Mucosa of descending colon (tissue), 3 donors: ENCODE data around the gene KIF12. TPM values are rescaled to one million over a fixed set of nuclear protein-coding genes. Genes with fewer than 3 reads are reported as not detected.

Experiments used
- ATAC-seq: fragments of 200-7000 bp; cut with Tn5 transposase; one replicate; pipeline ENCODE4 v1.9.1; 2020; ENCODE audit warnings: mild to moderate bottlenecking, moderate library complexity
- DNase-seq, 3 donors: peaks; one replicate each; pipeline ENCODE4 v3.0.0-alpha.2; 2020
- H3K36me3 ChIP-seq: fragments of 200-600 bp; one replicate; pipeline ENCODE4 v1.8.0; 2021; ENCODE audit warnings: low read depth, mild to moderate bottlenecking
- H3K4me1 ChIP-seq: fragments of 200-600 bp; one replicate; pipeline ENCODE4 v1.8.0; 2021; ENCODE audit warnings: low read depth, mild to moderate bottlenecking
- H3K4me3 ChIP-seq: fragments of 200-600 bp; one replicate; pipeline ENCODE4 v1.8.0; 2021; ENCODE audit warnings: mild to moderate bottlenecking
- H3K9me3 ChIP-seq: fragments of 200-600 bp; one replicate; pipeline ENCODE4 v1.8.0; 2021; ENCODE audit warnings: mild to moderate bottlenecking
- intact Hi-C, 2 donors: fragments of 100-400 bp; cut with DNase I in 1 of 2; cut with micrococcal nuclease in 1 of 2; formaldehyde crosslinking; loops; one replicate each; pipeline versions ENCODE4 v1.11.0 to v1.11.1; 2022; cut with DNase I, micrococcal nuclease
- total RNA-seq, 3 donors: library from RNA; stranded (reverse); fragmentation: NEBNext Ultra II Directional in 2 of 3; extraction: Animal tissue kit (Norgen Biotek cat#: 25700) in 2 of 3; gene quantifications; one replicate each; pipeline versions ENCODE4 v1.2.1 to v1.2.4, GENCODE V29; 2021 to 2023
- TF ChIP-seq, protein P1 (sequence below): fragments of 200-600 bp; IDR thresholded peaks from one replicate; pipeline ENCODE4 v1.8.0; 2022; ENCODE audit warnings: antibody characterized with exemption, mild to moderate bottlenecking
- donor health status: DM: no; HTN: no; CAD: no; lungs with moderate emphysema.
- donor health status: DM: no; HTN: no; CAD: no.
- donor health status: DM: no; HTN: yes; CAD: no.

KIF12 gene
- total RNA-seq, 3 donors from 2014 or later: 12.3 to 36.9 (median 13.6) TPM

DNA sequence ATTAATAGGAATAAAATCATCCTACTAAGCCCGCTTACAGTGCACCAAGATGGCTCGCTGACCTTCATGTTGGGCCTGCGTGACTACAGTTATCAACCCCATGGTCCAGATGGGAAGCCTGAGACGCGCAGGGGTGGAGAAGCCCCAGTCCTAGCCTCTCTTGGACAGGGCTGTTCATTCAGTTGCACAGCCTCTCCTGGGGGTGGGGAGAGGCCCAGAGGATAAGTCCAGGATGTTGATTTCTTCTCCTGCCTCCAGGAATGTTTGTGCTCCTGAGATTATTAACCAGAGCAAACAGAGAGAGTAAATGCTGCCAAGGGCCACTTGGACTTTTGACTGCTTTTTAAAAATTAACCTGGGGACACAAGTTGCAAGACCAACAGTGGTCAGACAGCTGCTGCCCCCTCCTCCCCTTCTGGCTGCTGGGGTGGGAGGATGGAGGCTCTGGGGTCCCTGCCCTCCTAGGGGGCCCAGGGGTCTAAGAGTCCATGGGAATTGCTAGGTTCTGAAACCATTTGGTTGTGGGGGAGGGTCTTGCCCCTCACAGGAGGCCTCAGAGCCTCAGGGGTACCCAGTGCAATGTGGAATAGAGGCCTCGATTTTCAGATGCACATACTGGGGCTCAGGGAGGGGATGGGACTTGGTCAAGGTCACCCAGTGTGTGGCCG is 18.2 kb downstream of the KIF12 start:
- ATAC-seq (peak; percentile 82), DNase-seq (peak in 2 of 3 donors; percentile 68 to 83)
- Histone ChIP-seq H3K36me3 (no peaks in the 10 kb centered on the region), H3K4me3 (no peak overlapping the region), H3K9me3 (no peaks in the 10 kb centered on the region), H3K4me1 (peaks cover 14% of the 10 kb centered on the region)
- TF ChIP-seq, protein P1, sequence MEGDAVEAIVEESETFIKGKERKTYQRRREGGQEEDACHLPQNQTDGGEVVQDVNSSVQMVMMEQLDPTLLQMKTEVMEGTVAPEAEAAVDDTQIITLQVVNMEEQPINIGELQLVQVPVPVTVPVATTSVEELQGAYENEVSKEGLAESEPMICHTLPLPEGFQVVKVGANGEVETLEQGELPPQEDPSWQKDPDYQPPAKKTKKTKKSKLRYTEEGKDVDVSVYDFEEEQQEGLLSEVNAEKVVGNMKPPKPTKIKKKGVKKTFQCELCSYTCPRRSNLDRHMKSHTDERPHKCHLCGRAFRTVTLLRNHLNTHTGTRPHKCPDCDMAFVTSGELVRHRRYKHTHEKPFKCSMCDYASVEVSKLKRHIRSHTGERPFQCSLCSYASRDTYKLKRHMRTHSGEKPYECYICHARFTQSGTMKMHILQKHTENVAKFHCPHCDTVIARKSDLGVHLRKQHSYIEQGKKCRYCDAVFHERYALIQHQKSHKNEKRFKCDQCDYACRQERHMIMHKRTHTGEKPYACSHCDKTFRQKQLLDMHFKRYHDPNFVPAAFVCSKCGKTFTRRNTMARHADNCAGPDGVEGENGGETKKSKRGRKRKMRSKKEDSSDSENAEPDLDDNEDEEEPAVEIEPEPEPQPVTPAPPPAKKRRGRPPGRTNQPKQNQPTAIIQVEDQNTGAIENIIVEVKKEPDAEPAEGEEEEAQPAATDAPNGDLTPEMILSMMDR: peak; percentile 8
- intact Hi-C loops: no loop called here

GRCh38 chr9:114080195-114080772 is 18.8 kb downstream of the KIF12 start:
- no peak for ATAC-seq
- no peaks in the 10 kb centered on the region for H3K9me3 ChIP-seq
- H3K4me1 ChIP-seq: peaks cover 14% of the 10 kb centered on the region
- TF ChIP-seq, protein P1: no peak
- no peaks in the 10 kb centered on the region for H3K36me3 ChIP-seq
- intact Hi-C loops: no loop called here
- no peak for DNase-seq
- no peak overlapping the region for H3K4me3 ChIP-seq

DNA sequence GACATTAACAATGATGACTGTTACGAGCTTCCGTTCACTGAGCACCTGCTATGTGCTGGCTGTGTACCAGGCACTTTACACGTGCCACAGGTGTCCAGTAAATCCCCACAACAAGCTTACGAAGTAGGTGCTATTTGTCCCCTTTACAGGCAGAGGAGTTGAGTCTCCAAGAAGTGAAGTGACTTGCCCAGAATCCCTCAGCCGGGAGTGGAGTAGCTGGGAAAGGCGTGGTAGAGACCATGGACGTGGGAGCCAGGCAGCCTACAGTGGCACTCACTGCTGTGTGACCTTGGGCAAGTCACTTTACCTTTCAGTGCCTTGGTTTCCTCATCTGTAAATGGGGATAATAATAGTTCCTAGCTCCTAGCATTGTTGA is 20.3 kb downstream of the KIF12 start:
- ATAC-seq: no peak
- intact Hi-C loops: no loop called here
- TF ChIP-seq, protein P1: no peak
- no peak for DNase-seq
- H3K4me3 ChIP-seq: no peak overlapping the region
- no peaks in the 10 kb centered on the region for H3K9me3 ChIP-seq
- H3K36me3 ChIP-seq: no peaks in the 10 kb centered on the region
- peaks cover 14% of the 10 kb centered on the region for H3K4me1 ChIP-seq

DNA sequence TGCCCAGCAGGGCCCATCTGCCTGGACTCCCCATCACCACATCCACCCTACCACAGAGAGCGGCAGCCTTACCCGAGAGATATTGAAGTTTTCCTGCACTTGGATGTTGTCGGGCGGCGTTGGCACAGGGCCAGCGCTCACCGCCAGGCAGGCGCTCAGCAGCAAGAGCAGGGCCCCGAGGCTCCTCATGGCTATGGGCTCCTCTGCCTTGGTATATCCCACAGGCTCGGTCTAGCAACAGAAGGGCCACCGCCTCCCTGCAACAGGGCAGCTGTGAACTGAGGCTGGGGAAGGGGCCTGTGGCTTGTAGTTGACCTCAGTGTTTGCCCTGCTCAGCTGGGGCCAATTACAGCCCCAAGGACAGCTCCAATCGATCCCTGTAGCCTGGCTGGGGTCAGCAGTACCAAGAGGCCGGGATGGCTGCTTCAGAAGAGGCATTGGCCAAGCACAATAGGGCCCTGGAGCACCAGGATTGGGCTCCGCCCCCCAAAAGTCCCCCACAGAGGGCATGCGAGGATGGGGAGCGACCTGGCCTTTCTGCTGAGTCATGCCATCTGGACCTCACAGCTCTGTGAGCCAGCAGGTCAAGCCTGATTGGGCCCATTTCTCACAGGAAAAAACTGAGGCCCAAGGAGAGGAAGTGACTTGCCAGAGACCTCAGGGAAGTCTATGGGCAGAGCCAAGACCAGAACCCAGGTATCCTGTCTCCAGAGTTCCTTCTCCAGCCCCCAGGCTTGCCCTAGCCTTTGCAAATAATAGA is 20.9 kb downstream of the KIF12 start, which contains the start of gene AMBP:
Gene AMBP, minus strand, starts transcription at position 280 of the 760 bp plus-strand sequence. Its CDS starts 91 bp downstream, at position 189.
- Histone ChIP-seq H3K4me3 (no peak within 1 kb of the TSS), H3K36me3 (no peaks in the 10 kb centered on the region), H3K9me3 (no peaks in the 10 kb centered on the region), H3K4me1 (peaks cover 14% of the 10 kb centered on the region)
- intact Hi-C loops: no loop called here
- TF ChIP-seq, protein P1: no peak
- DNase-seq: peak in 2 of 3 donors; percentile 64 to 71
- ATAC-seq: peak; percentile 5

- no peaks in the 10 kb centered on the region for H3K36me3 ChIP-seq
- peaks cover 14% of the 10 kb centered on the region for H3K4me1 ChIP-seq
- no peaks in the 10 kb centered on the region for H3K9me3 ChIP-seq
- DNase-seq: no peak
- no peak for ATAC-seq
- no peak overlapping the region for H3K4me3 ChIP-seq
- TF ChIP-seq, protein P1: no peak
- intact Hi-C loops: no loop called here
Observed at GRCh38 chr9:114077162-114077837, 21.8 kb downstream of the KIF12 start.
